ENCODE data around the gene COPB1.

- TF ChIP-seq EZH2 (IDR thresholded peaks at IDR 0.05; ENCODE audit: low read length) = no peak
- TF ChIP-seq CTCF (optimal IDR thresholded peaks at IDR 0.05 in 1 of 3, IDR thresholded peaks at IDR 0.05 in 1 of 3, conservative IDR thresholded peaks at IDR 0.05 in 1 of 3; ENCODE audit: extremely low read depth in 1 of 3, insufficient read depth in 2 of 3, low read length in 3 of 3) = no peak
Measured at GRCh38 chr11:14529951-14530350, 30.3 kb upstream of the COPB1 start.

Data from keratinocyte (primary cell).